ENCODE measurements around the gene ANKMY1. TPM values are rescaled to one million over a fixed set of nuclear protein-coding genes. Genes with fewer than 3 reads are reported as not detected.
A peak's percentile ranks its signal among the peaks of the same experiment; 100 is the strongest.

ANKMY1 gene
- total RNA-seq, 1 donor from 2014 or later = 8.9 TPM

- ATAC-seq = peak; percentile 9
Observed at GRCh38 chr2:240469740-240470139, 88.0 kb downstream of the ANKMY1 start.

- ATAC-seq = peak; percentile 9
Observed at GRCh38 chr2:240469239-240469636, 88.5 kb downstream of the ANKMY1 start.

- no peak for ATAC-seq
Observed at GRCh38 chr2:240468303-240469238, 89.2 kb downstream of the ANKMY1 start.

GRCh38 chr2:240467659-240468302 lies 90.0 kb downstream of the ANKMY1 start:
- ATAC-seq = no peak

GRCh38 chr2:240467149-240467642 lies 90.6 kb downstream of the ANKMY1 start:
- ATAC-seq = no peak

- no peak for ATAC-seq
Observed at GRCh38 chr2:240466579-240467148, 91.1 kb downstream of the ANKMY1 start.

GRCh38 chr2:240465765-240466578 lies 91.8 kb downstream of the ANKMY1 start:
- ATAC-seq = no peak

GRCh38 chr2:240465268-240465764 lies 92.5 kb downstream of the ANKMY1 start:
- no peak for ATAC-seq

GRCh38 chr2:240464514-240465241 lies 93.1 kb downstream of the ANKMY1 start:
- ATAC-seq = no peak

GRCh38 chr2:240463866-240464481 lies 93.8 kb downstream of the ANKMY1 start:
- no peak for ATAC-seq

- ATAC-seq = no peak
Observed at GRCh38 chr2:240463274-240463865, 94.4 kb downstream of the ANKMY1 start.

GRCh38 chr2:240462707-240463273 lies 95.0 kb downstream of the ANKMY1 start:
- ATAC-seq = no peak

- ATAC-seq = no peak
Observed at GRCh38 chr2:240462073-240462706, 95.6 kb downstream of the ANKMY1 start.

GRCh38 chr2:240461471-240462072 lies 96.2 kb downstream of the ANKMY1 start:
- ATAC-seq = no peak

- no peak for ATAC-seq
Observed at GRCh38 chr2:240460781-240461431, 96.9 kb downstream of the ANKMY1 start.

- no peak for ATAC-seq
Observed at GRCh38 chr2:240460253-240460711, 97.5 kb downstream of the ANKMY1 start.

GRCh38 chr2:240459401-240460252 lies 98.2 kb downstream of the ANKMY1 start:
- no peak for ATAC-seq
